Stimulated activated CD8-positive, alpha-beta memory T cell treated with anti-CD3 and anti-CD28 coated beads, Interleukin-7, amount 100 ng/mL, for 4 hours (primary cell): ENCODE data around the gene CHCHD6.

Experiments
- DNase-seq, 2 donors: peaks; one replicate each; pipeline ENCODE4 v3.0.0-alpha.2; 2020; ENCODE audit warnings: low read depth in 2 of 2

The CHCHD6 gene

DNA sequence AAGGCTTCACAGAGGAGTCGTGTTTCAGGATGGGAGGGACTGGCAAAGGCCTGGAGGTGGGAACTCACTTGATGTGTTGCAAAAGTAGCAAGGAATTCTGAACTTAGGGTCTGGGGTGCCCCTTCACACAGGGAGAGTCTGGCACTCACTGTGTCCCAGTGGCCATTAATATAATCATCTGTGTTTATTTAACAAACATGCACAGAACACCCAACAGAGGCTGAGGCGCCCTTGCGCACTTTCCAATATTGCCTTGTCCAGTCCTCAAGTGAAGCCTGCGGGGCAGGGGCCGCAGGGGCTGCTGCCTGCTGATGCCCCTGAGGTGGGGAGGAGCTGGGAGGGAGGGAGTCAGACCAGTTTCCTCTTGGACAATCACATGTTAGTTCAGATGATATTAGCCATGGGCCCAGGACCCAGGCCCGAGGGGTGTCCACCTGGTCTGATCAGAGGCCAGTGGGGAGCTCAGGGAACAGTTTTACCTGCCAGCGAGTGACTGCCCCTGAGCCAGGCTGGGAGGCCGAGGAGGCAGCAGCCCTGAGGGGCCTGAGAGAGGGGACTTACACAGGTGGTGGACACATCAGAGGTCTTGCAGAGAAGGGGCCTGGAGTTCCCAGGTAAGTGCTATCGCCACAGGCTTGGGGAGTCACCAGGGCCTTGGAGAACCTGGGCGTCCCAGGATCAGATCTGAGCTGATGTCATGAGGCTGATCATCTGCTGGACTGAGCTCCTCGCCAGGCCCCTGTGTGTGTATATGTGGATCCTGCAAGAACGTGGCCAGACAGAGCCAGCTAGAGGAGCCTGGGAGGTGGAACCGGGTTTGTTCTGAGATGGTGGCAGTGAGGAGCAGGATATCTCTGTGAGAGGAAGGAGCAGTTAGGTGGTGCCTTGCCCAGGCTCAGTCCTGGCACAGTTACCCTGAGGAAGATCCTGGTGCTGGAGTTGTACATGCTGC lies 35.3 kb upstream of the CHCHD6 start:
- no peak for DNase-seq

DNA sequence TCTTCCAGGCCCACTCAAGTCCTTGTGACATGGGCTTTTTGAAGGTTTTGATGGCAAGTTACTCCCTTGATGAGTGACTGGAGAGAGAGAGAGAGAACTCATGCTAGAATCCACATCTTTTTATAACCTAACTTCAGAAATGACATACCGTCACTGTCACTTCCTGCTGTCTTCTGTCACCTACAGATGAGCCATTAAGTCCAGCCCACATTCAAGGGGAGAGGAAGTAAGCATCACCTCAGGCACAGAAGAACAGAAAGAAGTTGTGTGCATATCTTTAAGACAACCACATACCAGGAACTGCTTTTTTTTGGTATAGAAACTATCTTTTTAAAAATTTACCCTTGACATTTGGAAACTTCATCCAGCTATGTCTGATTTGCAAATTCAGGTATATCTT lies 32.5 kb upstream of the CHCHD6 start:
- no peak for DNase-seq

DNA sequence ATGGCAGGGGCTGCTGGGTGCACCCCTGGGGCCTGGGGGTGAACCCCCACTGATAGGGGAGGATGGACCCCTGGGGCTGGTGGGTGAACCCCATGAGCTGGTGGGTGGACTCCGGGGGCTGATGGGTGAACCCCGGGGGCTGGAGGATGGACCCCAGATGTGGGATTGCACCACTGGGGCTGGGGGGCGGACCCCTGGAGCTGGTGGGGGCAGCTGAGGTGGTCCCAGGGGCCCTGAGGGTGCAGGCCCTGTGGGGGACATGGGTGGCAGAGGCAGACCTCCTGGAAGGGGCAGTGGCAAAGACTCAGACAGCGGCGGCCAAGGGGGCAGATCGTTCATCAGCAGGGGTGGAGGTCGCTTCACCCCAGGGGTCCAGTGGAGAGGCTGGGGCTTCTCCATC lies 31.7 kb upstream of the CHCHD6 start:
- no peak for DNase-seq

DNA sequence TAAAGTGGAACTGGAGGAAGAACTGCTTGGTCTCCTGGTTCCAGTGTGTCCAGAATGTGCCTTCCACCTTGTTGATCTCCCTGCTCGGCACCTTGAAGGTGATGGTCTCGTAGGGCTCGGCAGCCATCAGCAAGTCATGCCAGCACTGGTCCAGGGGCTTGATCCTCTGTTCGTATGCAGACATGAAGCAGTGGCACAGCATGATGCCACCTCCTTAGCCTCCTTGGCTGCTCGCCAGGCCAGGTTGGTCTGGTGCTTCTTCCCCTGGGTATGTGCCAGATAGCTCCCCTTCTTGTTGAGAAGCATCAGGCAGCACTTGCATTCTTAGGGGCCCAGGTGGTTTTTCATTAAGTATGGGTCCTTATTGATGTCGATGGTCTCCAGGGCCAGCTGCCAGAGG lies 31.3 kb upstream of the CHCHD6 start:
- no peak for DNase-seq

DNA sequence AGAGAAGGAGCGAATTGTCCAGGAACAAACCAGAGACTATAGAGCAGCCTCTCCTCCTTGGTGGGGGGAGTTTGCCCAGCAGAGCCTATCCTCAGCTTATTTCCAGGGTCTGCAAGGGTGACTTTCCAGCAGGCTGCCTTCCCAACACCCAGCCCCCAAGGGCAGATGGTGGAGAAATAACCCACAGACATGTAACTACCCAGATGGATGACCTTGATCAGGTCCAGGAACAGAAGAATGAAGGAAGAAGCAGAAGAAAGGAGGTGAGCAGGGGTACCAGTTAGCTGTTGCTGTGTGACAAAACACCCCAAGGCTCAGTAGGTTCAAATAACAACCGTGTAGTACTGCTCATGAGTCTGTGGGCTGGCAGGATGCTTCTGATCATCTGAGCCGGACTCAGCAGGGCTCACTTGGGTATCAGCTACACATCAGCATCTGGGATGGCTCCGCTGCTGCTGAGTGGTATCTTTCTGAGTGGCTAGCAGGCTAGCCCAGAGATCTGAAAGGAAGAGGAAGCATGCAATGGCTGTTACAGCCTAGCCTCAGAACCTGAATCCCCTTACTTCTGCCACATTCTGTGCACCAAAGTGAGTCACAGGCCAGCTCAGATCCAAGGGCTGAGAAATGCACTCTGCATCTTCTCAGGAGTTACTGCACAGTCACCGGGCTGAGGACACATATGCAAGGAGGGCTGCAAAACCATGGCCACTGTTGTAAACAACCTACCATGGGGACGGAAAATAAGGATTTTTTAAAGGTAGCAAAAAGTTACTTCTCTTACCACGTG lies 26.9 kb upstream of the CHCHD6 start:
- no peak for DNase-seq

DNA sequence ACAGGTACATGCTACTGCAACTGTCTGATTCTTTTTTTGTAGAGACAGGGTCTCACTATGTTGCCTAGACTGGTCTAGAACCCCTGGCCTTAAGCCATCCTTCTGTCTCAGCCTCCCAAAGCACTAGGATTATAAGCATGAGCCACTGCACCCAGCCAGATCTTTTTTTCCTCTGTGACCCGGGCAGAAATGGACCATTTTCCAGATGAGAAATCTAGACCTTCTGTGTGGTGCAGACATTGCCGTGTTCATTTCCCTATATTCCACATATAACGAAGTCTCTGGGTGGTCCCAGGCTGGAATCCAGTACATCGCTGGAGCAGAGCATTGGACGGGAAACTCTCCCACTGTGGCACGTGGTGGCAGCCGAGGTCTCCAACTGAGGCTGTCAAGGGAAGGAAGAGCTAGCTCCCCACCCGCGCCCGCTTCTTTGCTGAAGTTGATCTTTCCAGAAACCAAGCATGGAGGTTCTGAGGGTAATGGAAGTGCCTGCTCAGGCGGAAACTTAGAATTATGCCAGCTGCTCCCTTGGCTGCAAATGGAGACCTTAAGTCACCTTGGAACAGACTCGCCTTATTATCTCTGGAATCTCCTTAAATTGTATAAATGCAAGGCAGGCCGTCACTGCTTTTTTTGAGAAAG lies 26.1 kb upstream of the CHCHD6 start:
- no peak for DNase-seq

DNA sequence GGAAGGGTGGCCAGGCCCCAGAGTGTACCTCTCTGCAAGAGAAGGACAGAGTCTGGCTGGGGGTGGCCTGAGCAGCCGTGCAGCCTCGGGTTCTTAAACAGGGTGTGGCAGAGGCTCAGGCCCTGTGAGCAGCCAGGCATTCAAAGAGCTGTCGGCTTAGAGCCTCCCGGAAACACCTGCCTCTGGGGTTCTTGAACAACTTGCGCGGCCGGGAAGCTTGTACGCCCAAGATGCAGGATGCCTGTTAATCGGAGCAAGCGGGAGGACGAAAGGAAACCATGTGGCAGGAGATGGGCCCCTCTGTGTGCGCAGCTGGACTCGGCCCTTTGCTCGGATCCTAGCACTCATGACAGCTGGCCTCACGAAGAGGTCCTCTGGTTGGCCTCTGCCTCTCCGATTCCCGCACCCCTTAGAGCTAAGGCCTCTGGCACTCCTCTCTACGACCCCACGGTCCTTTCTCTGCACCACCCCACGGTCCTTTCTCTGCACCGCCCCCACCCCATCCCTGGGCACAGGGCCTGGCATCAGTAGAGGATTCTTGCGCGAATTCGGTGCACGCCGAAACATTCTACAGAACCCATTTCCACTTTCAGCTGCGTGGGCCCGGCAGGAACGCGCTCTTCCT lies 25.2 kb upstream of the CHCHD6 start:
- DNase-seq = no peak

DNA sequence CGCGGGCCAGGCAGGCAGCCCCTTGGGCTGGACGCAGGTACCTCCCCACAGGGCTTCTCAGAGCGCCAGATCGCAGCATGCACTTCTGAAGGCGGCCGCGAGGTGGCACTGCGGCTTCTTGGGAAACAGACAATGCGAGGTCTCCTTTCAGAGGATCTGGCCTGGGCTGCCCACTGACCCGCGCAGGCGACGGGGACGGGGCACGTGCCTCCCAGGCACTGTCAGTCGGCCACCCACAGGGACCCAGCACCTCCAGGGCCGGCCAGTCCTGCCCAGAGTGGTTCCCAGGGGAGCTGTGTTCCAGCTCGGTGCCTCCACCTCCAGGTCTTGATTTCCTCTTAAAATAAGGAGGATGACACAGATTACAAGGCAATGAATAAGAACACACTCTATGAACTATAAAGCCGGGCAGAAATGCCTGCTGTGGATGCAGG lies 24.7 kb upstream of the CHCHD6 start:
- DNase-seq = peak; percentile 39 to 61

DNA sequence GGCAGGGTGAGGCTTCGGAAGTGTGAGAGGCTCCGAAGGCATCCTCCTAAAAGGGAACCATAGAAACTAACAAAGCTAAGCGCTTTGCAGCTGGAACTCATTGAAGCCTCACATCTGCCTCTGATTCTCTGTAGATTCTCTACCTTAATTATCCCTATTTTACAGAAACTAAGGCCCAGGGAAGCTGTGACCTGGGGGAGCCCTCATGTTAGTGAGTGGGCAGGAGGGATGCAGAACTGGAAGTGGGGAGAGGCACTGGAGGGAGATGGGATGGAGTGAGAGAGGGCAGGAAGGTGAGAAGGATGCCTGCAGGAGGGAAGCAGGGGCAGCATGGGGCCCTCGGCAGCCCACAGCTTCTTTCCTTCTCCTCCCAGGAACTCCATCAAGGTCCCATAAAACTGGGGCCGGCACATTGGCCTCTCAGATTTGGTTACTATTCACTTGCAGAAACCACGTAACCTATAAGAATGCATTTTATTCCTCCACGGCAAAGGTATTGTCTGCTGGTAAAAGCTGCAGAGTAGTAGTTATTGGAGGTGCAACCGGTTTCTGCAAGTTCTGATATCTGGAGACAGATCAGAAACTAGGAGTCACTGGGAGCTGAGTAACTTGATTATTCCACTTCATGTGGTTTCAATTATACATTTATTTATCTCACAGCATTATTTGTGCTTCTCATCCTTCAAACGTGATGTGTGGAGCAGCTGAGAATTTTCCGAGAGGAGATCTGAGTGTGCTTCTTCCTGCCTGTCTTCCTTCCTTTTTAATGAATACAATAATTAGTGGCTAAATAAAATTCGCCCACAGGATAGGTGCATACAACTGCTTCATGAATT lies 24.0 kb upstream of the CHCHD6 start:
- DNase-seq = no peak

DNA sequence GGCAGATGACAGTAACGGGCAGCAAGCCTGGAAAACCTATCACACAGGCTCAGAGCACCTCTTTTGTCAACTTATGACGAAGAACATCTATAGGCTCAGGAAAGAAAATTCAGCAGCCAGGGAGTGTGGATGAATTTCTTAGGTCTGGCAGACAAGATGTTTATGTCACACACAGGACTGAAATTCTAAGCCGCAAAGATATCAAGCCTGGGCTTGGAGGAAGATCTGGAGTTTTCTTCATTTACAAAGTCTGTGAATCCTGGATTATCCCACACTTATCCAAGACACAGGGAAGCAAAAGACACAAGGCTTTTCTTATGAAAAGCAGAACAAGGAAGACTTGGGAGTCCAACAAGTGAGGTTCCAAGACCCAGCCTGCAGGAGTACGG lies 23.4 kb upstream of the CHCHD6 start:
- no peak for DNase-seq

DNA sequence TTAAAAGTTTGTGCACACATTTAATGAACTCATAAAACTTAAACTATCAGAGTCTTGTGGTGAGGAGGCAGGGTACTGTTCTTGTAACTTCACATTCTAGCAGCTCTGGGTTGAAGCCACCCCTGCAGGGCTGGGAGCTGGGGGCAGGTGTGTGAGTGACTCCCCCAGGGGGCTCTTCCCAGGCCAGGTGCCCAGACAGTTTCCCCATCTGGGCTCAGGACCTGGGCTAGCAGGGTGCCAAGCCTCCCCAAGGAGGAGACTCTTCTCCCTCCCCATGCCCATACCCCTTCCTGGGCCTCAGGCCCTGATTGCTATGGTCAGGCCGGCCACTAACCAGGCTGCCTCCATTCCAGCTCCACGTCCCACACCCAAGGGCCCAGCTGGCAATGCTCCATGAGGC lies 22.0 kb upstream of the CHCHD6 start:
- DNase-seq = no peak

DNA sequence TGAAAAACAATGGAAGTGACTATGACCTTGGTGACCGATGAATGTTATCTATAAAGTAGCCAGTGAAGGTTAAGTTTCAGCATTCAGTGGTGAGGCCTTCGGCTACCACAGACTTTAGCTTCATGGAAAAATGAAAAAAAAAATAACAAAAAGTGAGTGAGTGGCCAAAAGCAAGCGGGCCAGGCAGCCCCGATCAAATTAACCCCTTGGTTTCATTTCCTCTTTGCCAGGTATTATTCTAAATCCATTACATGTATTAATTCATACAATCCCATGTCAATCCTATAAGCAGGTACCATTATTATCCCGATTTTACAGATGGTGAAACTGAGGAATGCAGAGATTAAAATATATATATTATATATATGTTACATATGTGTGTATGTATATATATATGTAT lies 21.0 kb upstream of the CHCHD6 start:
- DNase-seq = no peak

DNA sequence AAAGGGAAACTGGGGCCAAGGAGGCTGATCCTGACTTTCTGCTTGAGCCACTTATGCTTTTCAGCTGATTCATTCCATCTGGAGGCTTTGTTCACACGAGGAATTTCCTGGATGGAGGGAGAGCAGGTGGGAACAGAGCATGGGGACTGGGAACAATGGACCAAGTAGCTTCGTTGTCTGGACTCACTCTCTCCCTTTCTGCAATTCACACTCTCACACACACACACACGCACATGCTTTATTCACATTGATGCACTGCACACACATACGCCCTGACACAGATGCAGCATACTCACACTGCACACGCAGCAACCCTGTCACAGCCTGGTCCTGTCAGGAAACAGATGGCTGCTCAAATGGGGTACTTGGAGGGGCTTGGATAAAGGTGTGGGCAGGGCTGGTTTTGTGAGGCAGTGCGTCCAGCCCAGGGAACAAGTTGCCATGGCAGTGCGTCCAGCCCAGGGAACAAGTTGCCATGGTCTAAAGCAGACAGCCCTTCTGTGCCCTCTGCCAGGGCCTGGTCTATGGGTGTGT lies 19.8 kb upstream of the CHCHD6 start:
- no peak for DNase-seq

DNA sequence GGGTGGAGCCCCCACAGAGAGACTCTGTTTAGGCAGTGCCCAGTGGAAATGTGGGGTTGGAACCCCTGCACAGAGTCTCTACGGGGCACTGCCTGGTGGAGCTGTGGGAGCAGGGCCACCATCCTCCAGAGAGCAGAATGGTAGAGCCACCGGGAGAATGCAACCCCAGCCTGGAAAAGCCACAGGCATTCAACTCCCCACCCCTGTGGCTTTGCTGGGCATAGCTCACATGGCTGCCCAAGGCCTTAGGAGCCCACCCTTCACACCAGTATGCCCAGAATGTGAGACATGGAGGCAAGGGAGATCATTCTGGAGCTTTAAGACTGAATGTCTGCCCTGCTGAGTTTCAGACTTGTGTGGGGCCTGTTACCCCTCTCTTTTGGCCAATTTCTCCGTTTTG lies 19.0 kb upstream of the CHCHD6 start:
- DNase-seq = no peak

DNA sequence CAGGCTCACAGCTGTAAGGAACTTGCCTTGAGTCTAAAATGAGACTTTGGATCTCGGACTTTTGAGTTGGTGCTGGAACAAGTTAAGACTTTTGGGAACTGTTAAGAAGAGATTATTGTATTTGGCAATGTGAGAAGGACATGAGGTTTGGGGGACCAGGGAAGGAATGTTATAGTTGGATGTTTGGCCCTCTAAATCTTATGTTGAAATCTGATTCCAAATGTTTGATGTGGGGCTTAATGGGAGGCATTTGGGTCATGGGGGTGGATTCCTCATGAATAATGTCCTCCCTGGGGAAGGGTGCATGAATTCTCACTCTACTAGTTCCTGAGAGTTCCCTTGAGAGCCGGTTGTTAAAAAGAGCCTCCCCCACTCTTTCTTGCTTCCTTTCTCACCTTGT lies 18.5 kb upstream of the CHCHD6 start:
- no peak for DNase-seq

DNA sequence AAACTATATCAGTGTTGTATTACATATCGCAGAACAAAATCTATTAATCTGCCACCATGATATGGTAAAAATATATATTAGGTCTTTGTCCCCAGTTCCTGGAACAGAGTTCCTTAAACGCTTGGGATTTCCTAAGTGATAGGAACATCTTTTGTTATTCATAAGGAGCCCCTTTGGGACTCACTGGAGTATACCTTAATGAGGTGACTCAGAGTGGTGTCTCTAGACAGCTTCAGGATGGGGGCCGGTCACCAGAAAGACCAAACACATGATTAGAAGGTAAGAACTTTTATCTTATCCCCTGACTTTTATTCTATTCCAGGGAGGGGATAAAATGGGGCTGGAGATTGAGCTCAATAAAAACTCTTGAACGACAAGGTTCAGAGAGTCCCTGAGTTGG lies 12.3 kb upstream of the CHCHD6 start:
- DNase-seq = no peak

DNA sequence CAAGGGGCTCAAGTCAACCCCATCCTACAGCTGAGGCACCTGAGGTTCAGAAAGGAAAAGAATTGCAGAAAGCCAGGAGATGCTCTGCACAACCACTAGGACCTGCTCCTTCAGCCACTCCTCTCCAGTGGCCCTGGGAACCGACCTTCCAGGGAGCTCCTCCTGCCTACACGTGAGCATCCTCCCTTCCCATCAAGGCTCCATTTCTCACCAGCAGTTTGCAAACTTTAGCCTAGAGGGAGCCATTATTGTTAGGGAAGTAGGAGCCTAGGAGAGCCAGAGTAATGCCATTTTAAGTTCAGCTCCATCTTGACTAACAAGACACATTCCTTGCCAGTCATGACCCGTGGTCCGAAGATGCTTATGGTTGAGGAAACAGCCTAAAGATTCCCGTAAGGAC lies 11.2 kb upstream of the CHCHD6 start:
- no peak for DNase-seq

DNA sequence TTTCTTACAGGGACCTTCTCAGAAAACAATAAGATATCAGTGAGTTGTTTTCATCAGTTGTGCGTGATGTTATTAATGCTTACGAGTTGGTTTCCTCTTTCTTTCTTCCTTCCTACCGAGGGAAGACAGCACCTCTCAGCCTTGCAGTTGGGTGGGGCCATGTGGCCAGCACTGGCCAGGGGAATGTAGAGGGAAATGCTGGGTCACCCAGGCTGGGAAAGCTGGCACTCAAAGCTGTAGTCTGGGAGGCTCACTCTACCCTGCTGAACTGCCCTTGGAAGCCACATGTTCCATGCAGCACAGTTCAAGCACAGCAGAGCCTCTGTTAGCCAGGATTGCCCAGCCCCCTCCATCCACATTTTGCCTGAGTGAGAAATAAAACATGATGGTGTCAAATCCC lies 10.1 kb upstream of the CHCHD6 start:
- no peak for DNase-seq

DNA sequence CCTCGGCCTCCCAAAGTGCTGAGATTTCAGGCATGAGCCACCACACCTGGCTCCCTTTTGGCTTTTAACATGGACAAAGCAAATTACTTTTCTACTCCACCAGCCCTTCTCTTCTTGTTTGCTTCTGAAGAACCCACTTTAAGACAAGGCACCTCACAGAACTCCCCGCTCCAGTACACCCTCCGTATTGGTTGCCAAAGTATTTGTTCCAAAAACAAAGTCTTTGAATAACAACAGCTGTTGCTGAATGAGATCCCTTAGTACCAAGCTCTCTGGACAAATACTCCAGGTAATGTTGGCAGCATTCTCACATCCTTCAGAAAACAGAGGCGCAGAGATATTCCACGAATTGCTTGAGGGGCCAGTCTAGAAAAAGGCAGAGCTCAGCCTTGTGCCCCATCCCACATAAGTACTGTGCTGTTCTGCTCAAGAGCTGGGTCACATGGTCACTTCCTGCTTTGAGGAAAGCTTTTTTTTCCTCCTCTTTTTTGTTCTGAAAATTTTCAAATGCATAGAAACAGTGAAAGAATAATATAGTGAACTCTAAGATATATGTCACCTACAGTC lies 7.3 kb upstream of the CHCHD6 start:
- DNase-seq = no peak

DNA sequence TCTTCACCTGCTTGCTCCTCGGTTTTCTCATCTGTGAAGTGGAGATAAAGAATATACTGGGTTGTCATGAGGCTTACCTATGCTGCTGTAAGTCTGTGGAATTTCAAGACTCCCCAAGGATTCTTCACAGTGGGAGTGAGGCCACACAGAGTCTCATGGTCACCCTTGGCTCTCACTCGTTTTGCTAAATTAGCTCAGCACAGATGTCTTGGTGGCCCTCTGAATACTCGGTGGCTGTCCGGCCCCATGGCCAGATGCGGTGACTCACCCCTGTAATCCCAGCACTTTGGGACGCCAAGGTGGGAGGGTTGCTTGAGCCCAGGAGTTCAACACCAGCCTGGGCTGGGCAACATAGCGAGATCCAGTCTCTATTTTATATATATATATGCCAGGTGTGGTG lies 5.0 kb upstream of the CHCHD6 start:
- DNase-seq = no peak
